ENCODE data around the gene RIGI. TPM values are rescaled to one million over a fixed set of nuclear protein-coding genes. Genes with fewer than 3 reads are reported as not detected.

The RIGI gene
- polyA plus RNA-seq, 1 of the 3 experiments (the other 2 are of a cell fraction) = 1.5 TPM

DNA sequence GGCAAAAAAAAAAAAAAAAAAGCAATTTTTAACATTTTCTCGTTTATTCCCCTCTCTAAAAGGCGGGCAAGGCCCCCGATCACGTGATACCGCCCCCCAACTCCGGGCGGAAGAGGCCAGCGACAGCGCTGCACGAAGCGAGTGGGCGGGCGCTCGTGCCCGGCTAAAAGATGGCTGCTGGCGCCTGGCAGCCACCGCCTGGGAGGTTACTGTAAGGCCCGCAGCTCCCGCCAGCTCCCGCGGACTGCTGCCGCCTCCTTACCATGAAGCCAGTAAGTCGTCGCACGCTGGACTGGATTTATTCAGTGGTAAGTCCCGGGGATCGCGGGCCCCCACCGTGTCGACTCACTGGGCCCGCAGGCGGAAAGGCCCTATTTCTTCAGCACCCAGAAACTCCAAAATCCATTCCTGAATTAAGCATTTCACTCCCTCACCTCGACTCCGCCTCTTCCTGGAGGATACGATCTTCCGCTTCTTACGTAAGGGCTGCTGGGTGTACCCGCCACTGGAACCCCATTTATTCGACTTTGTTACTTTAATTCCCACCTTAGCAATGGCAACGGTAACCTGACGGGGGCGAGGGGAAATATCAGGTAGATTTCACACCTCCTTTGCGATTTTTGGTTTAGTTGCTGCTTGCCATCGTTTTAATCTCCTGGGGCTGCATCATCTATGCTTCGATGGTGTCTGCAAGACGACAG is 26.3 kb upstream of the RIGI start, which contains the start of the genes SMIM27 and TOPORS (continued):
- TF ChIP-seq FOSL2 (IDR thresholded peaks at IDR 0.05; ENCODE audit: borderline replicate concordance, low read depth) (no peak), RCOR1 (IDR thresholded peaks at IDR 0.05; ENCODE audit: low read length) (no peak), JUND (IDR thresholded peaks at IDR 0.05) (peak; percentile 3; the same call in 1 of the 2 replicates), SMC3 (IDR thresholded peaks at IDR 0.05; ENCODE audit: low read depth, low read length) (no peak), FOXJ3 (CRISPR knock-in tag; IDR thresholded peaks at IDR 0.05) (no peak)
- TF ChIP-seq, protein P1, sequence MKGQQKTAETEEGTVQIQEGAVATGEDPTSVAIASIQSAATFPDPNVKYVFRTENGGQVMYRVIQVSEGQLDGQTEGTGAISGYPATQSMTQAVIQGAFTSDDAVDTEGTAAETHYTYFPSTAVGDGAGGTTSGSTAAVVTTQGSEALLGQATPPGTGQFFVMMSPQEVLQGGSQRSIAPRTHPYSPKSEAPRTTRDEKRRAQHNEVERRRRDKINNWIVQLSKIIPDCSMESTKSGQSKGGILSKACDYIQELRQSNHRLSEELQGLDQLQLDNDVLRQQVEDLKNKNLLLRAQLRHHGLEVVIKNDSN (IDR thresholded peaks at IDR 0.05; ENCODE audit: borderline replicate concordance, low read depth) = peak; percentile 96
- TF ChIP-seq, protein P2, sequence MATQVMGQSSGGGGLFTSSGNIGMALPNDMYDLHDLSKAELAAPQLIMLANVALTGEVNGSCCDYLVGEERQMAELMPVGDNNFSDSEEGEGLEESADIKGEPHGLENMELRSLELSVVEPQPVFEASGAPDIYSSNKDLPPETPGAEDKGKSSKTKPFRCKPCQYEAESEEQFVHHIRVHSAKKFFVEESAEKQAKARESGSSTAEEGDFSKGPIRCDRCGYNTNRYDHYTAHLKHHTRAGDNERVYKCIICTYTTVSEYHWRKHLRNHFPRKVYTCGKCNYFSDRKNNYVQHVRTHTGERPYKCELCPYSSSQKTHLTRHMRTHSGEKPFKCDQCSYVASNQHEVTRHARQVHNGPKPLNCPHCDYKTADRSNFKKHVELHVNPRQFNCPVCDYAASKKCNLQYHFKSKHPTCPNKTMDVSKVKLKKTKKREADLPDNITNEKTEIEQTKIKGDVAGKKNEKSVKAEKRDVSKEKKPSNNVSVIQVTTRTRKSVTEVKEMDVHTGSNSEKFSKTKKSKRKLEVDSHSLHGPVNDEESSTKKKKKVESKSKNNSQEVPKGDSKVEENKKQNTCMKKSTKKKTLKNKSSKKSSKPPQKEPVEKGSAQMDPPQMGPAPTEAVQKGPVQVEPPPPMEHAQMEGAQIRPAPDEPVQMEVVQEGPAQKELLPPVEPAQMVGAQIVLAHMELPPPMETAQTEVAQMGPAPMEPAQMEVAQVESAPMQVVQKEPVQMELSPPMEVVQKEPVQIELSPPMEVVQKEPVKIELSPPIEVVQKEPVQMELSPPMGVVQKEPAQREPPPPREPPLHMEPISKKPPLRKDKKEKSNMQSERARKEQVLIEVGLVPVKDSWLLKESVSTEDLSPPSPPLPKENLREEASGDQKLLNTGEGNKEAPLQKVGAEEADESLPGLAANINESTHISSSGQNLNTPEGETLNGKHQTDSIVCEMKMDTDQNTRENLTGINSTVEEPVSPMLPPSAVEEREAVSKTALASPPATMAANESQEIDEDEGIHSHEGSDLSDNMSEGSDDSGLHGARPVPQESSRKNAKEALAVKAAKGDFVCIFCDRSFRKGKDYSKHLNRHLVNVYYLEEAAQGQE (IDR thresholded peaks at IDR 0.05; ENCODE audit: low read depth, low read length) = peak; percentile 72

DNA sequence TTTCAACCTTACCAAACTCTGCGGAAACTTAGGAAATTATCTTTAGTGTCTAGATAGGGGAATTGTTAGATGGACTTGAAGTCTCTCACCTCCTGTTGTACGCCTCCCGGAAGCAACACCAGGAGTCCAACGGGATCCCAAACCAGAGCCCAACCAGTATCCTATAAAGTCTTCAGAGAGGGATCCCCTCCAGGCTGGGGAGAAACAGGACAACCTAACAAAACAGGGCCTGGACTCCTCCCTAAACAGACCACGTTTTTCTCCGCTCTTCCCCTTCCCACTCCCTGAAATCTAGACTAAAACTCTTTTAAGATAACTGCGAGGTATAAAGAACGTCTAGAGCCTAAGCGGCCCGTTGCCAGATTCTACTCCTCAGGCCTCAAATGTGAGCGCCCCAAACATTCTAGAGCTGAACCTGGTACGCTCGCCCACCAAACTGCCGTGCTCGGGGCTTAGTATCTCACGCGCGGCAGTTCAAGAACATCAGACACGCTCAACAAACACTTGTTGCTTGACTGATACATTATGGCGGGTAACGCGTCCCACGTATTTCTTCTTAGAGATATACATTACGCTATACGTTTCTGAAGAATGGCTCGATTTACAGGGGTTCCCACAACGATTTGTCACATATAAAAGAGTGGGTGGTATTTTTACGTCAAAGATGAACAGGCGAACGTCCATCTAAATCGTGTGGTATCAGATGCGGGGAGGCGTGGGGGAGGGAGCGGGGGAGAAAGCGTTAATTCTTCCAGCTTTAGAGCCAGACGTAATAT is 25.5 kb upstream of the RIGI start:
- H3K36me3 ChIP-seq (replicated peaks in 1 of 2; ENCODE audit: control insufficient read depth in 1 of 2, insufficient read depth in 2 of 2, low read length in 1 of 2) = peaks cover 10 to 11% of the 10 kb centered on the region in 2 experiments
- H3K9me3 ChIP-seq = no peaks in the 10 kb centered on the region
- H4K20me1 ChIP-seq (ENCODE audit: insufficient read depth) = peaks cover 32% of the 10 kb centered on the region
- POLR2A ChIA-PET = interaction anchor here (0.9 to 1.1 kb wide), 6 partner anchors 21 to 739 kb away, joined by 3 to 5 read pairs (median 3); partner anchors contain the start of genes ACO1, APTX, NDUFB6 and NFX1
- no peaks in the 10 kb centered on the region for H3K9me2 ChIP-seq
- H3F3A ChIP-seq (replicated peaks; ENCODE audit: insufficient read depth) = peaks cover 25% of the 10 kb centered on the region
- peak overlapping the region; percentile 97 to 98 for H3K27ac ChIP-seq (ENCODE audit: low read depth in 2 of 2, low read length in 1 of 2)
- peak; percentile 32 for DNase-seq
- TF ChIP-seq EZH2phosphoT487 (IDR thresholded peaks at IDR 0.05; ENCODE audit: borderline replicate concordance, low read depth) (no peak), ELF1 (IDR thresholded peaks at IDR 0.05) (no peak; the same call in 1 of the 2 replicates), RFX5 (IDR thresholded peaks at IDR 0.05; ENCODE audit: low read length) (no peak), SIN3A (IDR thresholded peaks at IDR 0.05; ENCODE audit: borderline replicate concordance, low read depth, low read length) (no peak; the same call in 1 of the 2 replicates), MXI1 (IDR thresholded peaks at IDR 0.05; ENCODE audit: low read depth, low read length) (peak; percentile 3; the same call in 1 of the 2 replicates), GATA2 (CRISPR knock-in tag; IDR thresholded peaks at IDR 0.05) (no peak)
- TF ChIP-seq, protein P3, sequence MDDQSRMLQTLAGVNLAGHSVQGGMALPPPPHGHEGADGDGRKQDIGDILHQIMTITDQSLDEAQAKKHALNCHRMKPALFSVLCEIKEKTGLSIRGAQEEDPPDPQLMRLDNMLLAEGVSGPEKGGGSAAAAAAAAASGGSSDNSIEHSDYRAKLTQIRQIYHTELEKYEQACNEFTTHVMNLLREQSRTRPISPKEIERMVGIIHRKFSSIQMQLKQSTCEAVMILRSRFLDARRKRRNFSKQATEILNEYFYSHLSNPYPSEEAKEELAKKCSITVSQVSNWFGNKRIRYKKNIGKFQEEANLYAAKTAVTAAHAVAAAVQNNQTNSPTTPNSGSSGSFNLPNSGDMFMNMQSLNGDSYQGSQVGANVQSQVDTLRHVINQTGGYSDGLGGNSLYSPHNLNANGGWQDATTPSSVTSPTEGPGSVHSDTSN (IDR thresholded peaks at IDR 0.05) = no peak
- TF ChIP-seq, protein P4, sequence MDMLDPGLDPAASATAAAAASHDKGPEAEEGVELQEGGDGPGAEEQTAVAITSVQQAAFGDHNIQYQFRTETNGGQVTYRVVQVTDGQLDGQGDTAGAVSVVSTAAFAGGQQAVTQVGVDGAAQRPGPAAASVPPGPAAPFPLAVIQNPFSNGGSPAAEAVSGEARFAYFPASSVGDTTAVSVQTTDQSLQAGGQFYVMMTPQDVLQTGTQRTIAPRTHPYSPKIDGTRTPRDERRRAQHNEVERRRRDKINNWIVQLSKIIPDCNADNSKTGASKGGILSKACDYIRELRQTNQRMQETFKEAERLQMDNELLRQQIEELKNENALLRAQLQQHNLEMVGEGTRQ (IDR thresholded peaks at IDR 0.05; ENCODE audit: borderline replicate concordance, low read depth, low read length) = no peak
- TF ChIP-seq, protein P5, sequence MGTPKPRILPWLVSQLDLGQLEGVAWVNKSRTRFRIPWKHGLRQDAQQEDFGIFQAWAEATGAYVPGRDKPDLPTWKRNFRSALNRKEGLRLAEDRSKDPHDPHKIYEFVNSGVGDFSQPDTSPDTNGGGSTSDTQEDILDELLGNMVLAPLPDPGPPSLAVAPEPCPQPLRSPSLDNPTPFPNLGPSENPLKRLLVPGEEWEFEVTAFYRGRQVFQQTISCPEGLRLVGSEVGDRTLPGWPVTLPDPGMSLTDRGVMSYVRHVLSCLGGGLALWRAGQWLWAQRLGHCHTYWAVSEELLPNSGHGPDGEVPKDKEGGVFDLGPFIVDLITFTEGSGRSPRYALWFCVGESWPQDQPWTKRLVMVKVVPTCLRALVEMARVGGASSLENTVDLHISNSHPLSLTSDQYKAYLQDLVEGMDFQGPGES (IDR thresholded peaks at IDR 0.05; ENCODE audit: low read depth, low read length) = no peak
- H3K79me2 ChIP-seq (ENCODE audit: insufficient read depth) = peaks cover 77% of the 10 kb centered on the region
- H3K27me3 ChIP-seq (ENCODE audit: insufficient read depth) = no peaks in the 10 kb centered on the region
- H3K4me2 ChIP-seq = peak overlapping the region; percentile 98
- H2AFZ ChIP-seq (ENCODE audit: low read depth) = peak overlapping the region; percentile 96
- peaks cover 0 to 2% of the 10 kb centered on the region in 2 experiments; a peak in 2 of 4 replicates for H3K4me1 ChIP-seq (ENCODE audit: control insufficient read depth in 1 of 2, insufficient read depth in 2 of 2, low read depth in 1 of 2, low read length in 1 of 2)
- peak overlapping the region; percentile 91 to 94 for H3K4me3 ChIP-seq (ENCODE audit: low read depth in 2 of 2, low read length in 1 of 2)
- H3K9ac ChIP-seq = peak overlapping the region; percentile 85
- CTCF ChIA-PET = interaction anchor here (1.1 to 5.4 kb wide), 5 partner anchors 21 to 172 kb away, joined by 4 to 51 read pairs (median 6); partner anchors contain the start of gene NDUFB6
- under 1% methylated on average over 35 of the region's 36 CpGs for WGBS (ENCODE audit: low lambda C conversion rate)

All from SK-N-SH (cell line).